Activated T-helper 17 cell treated with anti-CD3 and anti-CD28 coated beads, Interleukin-2, amount 50 U/mL, for 72 hours (primary cell): ENCODE results near the gene COL5A1. TPM values are rescaled to one million over a fixed set of nuclear protein-coding genes. Genes with fewer than 3 reads are reported as not detected.

Source experiments
- ATAC-seq: fragments of 150-1000 bp; cut with Tn5 transposase; replicated peaks from 2 replicates; pipeline ENCODE4 v1.10.0; 2021; ENCODE audit warnings: mild to moderate bottlenecking, moderate library complexity
- H3K27ac Mint-ChIP-seq: one replicate; pipeline ENCODE4 v1.8.0; 2022; ENCODE audit warnings: mixed read lengths
- H3K27me3 Mint-ChIP-seq: one replicate; pipeline ENCODE4 v1.8.0; 2022; ENCODE audit warnings: mixed read lengths
- H3K36me3 Mint-ChIP-seq: one replicate; pipeline ENCODE4 v1.8.0; 2022; ENCODE audit warnings: low read depth, mild to moderate bottlenecking, mixed read lengths
- H3K4me1 Mint-ChIP-seq: one replicate; pipeline ENCODE4 v1.8.0; 2022; ENCODE audit warnings: mixed read lengths
- H3K4me3 Mint-ChIP-seq: one replicate; pipeline ENCODE4 v1.8.0; 2022; ENCODE audit warnings: mild to moderate bottlenecking, mixed read lengths
- H3K9me3 Mint-ChIP-seq: one replicate; pipeline ENCODE4 v1.8.0; 2022; ENCODE audit warnings: mixed read lengths
- total RNA-seq, 2 donors: library from RNA; stranded (reverse); gene quantifications; one replicate each; pipeline ENCODE4 v1.2.3, GENCODE V29; 2022

Gene COL5A1
- total RNA-seq, 2 donors from 2014 or later, result 0.50 to 1.3 TPM

- Mint-ChIP-seq H3K36me3 (no peaks in the 10 kb centered on the region), H3K4me3 (no peak overlapping the region), H3K4me1 (no peaks in the 10 kb centered on the region), H3K27ac (no peak overlapping the region), H3K9me3 (no peaks in the 10 kb centered on the region), H3K27me3 (no peaks in the 10 kb centered on the region)
- ATAC-seq, result no peak
These were observed 13.9 kb upstream of the COL5A1 start for GRCh38 chr9:134627417-134628353.

DNA sequence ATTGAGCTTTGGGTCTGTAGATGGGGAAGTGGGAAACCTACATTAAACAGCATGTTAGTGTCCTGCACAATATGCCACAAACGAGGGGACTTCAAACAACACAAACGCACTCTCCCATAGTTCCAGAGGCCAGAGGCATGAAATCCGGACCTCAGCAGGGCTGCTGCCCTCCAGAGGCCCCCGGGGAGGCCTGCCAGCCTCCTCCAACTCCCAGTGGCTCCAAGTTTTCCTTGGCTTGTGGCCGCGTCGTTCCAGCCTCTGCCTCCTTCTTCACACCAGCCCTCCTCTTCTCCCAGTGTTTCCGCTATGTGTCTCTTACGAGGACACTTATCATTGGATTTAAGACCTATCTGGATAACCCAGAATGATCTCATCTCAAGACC is 13.3 kb upstream of the COL5A1 start:
- Mint-ChIP-seq H3K27me3 (no peaks in the 10 kb centered on the region), H3K27ac (no peak overlapping the region), H3K4me1 (no peaks in the 10 kb centered on the region), H3K36me3 (no peaks in the 10 kb centered on the region), H3K4me3 (no peak overlapping the region), H3K9me3 (no peaks in the 10 kb centered on the region)
- ATAC-seq, result no peak

DNA sequence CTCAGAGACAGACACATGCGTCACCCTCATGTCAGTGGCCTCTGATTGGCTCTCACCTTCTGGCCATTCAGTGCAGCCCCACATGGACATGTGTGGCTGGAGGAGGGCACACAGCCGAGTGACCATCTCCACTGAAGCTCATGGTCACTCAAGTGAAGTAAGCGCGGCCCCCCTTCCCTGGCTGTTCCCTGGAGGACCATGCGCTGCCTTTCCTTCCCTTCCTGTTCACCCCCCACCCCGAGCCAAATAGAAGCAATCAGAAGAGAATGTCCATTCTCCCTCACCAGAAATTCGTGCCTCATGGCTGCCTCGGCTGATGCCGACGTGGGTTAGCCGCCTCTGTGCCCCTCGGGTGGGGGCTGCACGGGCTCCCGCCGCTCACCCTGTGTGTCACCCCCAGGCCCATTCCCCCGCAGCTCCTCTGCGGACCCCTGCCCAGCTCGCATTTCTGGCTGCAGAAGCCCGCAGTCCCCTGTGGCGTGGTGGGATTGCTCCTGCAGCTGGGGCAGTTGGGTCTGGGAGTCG is 12.5 kb upstream of the COL5A1 start:
- Mint-ChIP-seq H3K4me1 (no peaks in the 10 kb centered on the region), H3K36me3 (no peaks in the 10 kb centered on the region), H3K27me3 (no peaks in the 10 kb centered on the region), H3K27ac (no peak overlapping the region), H3K9me3 (no peaks in the 10 kb centered on the region), H3K4me3 (no peak overlapping the region)
- no peak for ATAC-seq

- H3K4me1 Mint-ChIP-seq, result no peaks in the 10 kb centered on the region
- no peaks in the 10 kb centered on the region for H3K36me3 Mint-ChIP-seq
- no peak overlapping the region for H3K4me3 Mint-ChIP-seq
- no peak for ATAC-seq
- no peaks in the 10 kb centered on the region for H3K9me3 Mint-ChIP-seq
- H3K27me3 Mint-ChIP-seq, result no peaks in the 10 kb centered on the region
- no peak overlapping the region for H3K27ac Mint-ChIP-seq
These were observed 11.8 kb upstream of the COL5A1 start for GRCh38 chr9:134629586-134630392.

DNA sequence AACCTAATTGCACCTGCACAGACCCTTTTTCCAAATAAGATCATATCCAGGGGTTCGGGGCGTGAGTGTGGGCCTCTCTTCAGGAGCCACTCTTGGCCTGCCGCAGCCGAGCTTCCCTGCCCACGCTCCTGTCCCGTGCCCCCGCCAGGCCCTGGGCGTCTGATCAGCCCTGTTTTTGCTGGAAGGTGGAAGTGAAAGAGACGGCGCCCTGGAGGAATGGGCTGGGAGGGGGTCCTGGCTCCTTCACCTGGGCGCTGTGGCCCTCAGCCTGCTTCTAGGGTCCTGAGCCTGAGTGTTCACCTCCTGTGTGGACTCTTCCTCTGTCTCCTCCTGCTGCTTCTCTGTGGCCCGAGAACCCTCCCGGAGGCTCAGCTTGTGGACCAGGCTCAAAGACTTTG is 11.2 kb upstream of the COL5A1 start:
- no peaks in the 10 kb centered on the region for H3K9me3 Mint-ChIP-seq
- H3K27me3 Mint-ChIP-seq, result no peaks in the 10 kb centered on the region
- H3K4me1 Mint-ChIP-seq, result no peaks in the 10 kb centered on the region
- H3K36me3 Mint-ChIP-seq, result no peaks in the 10 kb centered on the region
- ATAC-seq, result no peak
- H3K4me3 Mint-ChIP-seq, result no peak overlapping the region
- H3K27ac Mint-ChIP-seq, result no peak overlapping the region

- no peak overlapping the region for H3K4me3 Mint-ChIP-seq
- H3K27ac Mint-ChIP-seq, result no peak overlapping the region
- no peaks in the 10 kb centered on the region for H3K27me3 Mint-ChIP-seq
- no peak for ATAC-seq
- H3K9me3 Mint-ChIP-seq, result no peaks in the 10 kb centered on the region
- H3K36me3 Mint-ChIP-seq, result no peaks in the 10 kb centered on the region
- no peaks in the 10 kb centered on the region for H3K4me1 Mint-ChIP-seq
These were observed 10.7 kb upstream of the COL5A1 start for GRCh38 chr9:134630861-134631260.

DNA sequence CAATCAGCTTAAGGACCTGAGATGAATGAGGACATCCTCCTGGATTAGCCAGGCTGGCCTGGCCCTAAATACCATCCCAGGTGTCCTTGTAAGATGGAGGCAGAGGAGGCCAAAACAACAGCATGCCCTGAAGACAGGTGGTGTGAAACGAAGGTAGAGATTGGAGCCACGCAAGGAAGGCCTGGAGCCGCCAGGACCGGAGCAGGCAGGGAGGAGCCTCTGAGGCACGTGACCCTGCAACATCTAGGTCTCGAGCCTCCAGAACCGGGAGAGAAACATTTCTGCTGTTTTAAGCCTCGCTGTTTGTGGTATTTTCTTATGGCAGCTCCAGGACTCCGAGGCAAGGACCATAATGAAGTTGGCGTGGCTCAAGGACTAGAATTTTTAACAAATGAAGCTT is 9.7 kb upstream of the COL5A1 start:
- H3K27ac Mint-ChIP-seq, result no peak overlapping the region
- no peak for ATAC-seq

GRCh38 chr9:134632329-134632728 is 9.3 kb upstream of the COL5A1 start:
- Mint-ChIP-seq H3K4me3 (no peak overlapping the region), H3K4me1 (no peaks in the 10 kb centered on the region), H3K27ac (no peak overlapping the region), H3K27me3 (peaks cover 3% of the 10 kb centered on the region), H3K36me3 (no peaks in the 10 kb centered on the region), H3K9me3 (no peaks in the 10 kb centered on the region)
- no peak for ATAC-seq

More for the DNA sequence above, 9.7 kb upstream of the COL5A1 start:
- H3K4me3 Mint-ChIP-seq, result no peak overlapping the region
- H3K27me3 Mint-ChIP-seq, result peaks cover 3% of the 10 kb centered on the region
- H3K9me3 Mint-ChIP-seq, result no peaks in the 10 kb centered on the region
- no peaks in the 10 kb centered on the region for H3K36me3 Mint-ChIP-seq
- no peaks in the 10 kb centered on the region for H3K4me1 Mint-ChIP-seq

DNA sequence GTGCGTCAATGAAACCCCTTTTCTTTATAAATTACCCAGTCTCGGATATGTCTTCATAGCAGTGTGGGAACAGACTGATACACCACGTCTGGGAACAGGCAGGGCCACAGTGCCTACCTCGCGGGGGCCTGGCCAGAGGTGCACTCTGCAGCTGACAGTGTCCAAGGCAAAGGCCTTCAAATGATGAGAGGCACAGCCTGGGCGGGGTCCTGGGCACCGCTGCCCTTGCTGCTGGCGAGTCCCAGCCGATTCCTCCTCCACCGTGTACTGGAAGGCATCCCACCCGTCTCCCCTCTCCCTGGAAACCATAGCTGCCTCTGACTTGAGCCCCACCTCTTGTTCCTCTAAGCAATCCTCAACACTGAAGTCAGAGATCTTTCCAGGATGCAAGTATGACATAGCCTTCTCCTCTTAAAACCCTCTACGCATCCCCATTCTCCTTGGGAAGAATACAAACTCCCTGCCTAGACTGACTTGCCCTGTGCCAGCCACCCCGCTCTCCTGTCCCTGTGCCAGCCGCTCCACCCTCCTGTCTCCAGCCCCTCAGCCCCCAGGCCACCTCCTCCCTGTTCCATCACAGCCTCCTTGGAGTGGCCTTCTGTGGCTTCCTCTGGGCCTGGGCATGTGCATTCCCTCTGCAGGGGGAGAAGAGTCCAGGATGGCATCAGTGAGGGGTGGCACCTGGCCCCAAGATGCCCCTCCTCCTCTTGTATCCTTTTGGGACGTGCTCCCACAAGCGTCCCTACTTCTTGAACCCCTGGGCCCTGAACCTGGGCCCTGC is 8.1 kb upstream of the COL5A1 start:
- Mint-ChIP-seq H3K9me3 (no peaks in the 10 kb centered on the region), H3K4me3 (no peak overlapping the region), H3K27ac (no peak overlapping the region), H3K4me1 (no peaks in the 10 kb centered on the region), H3K27me3 (peaks cover 3% of the 10 kb centered on the region), H3K36me3 (no peaks in the 10 kb centered on the region)
- ATAC-seq, result no peak

GRCh38 chr9:134634176-134634575 is 7.4 kb upstream of the COL5A1 start:
- Mint-ChIP-seq H3K27ac (no peak overlapping the region), H3K36me3 (no peaks in the 10 kb centered on the region), H3K4me3 (no peak overlapping the region), H3K4me1 (no peaks in the 10 kb centered on the region), H3K9me3 (no peaks in the 10 kb centered on the region), H3K27me3 (peaks cover 3% of the 10 kb centered on the region)
- no peak for ATAC-seq

GRCh38 chr9:134634667-134635230 is 6.9 kb upstream of the COL5A1 start:
- Mint-ChIP-seq H3K27ac (no peak overlapping the region), H3K27me3 (peaks cover 3% of the 10 kb centered on the region)
- ATAC-seq, result no peak

DNA sequence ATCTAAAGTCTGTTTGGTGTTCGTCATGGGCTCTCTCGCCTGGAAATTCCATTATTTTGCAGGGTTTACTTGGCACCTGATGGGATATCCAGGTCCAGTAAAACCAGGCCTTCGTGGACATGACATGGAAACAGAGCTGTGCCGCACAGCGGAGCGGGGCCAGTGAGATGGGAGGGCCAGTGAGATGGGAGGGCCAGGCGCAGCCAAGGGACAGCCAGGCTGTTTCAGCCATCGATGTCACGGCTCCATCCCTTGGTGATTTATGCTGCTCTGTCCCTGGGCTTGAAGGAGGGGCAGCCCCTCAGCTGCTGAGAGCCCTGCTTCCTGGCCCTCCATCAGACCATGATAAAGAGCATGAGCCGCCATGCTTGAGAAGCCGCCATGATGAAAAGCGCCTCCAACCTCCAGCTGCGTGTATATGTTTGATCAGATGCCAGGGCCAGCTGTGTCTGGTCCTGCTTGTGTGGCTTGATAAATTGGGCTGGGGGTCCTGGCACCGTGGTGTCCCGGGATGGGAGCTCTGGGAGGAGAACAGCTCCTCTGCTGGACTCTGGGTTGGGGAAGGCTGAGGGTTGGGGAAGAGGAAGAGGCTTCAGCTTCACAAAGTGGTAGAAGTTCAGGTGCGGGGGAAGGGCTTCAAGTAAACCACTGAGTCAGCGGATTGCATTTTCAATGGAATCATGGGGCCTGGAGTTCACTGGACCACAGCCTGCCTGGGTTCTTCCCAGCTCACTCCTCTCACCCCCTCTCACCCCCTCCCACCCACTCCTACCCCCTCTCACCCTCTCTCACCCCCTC is 6.1 kb upstream of the COL5A1 start:
- Mint-ChIP-seq H3K4me1 (no peaks in the 10 kb centered on the region), H3K4me3 (no peak overlapping the region), H3K36me3 (no peaks in the 10 kb centered on the region), H3K27me3 (peaks cover 8% of the 10 kb centered on the region), H3K9me3 (no peaks in the 10 kb centered on the region), H3K27ac (no peak overlapping the region)
- ATAC-seq, result no peak

More at GRCh38 chr9:134634667-134635230, 6.9 kb upstream of the COL5A1 start:
- Mint-ChIP-seq H3K9me3 (no peaks in the 10 kb centered on the region), H3K36me3 (no peaks in the 10 kb centered on the region), H3K4me3 (no peak overlapping the region), H3K4me1 (no peaks in the 10 kb centered on the region)

DNA sequence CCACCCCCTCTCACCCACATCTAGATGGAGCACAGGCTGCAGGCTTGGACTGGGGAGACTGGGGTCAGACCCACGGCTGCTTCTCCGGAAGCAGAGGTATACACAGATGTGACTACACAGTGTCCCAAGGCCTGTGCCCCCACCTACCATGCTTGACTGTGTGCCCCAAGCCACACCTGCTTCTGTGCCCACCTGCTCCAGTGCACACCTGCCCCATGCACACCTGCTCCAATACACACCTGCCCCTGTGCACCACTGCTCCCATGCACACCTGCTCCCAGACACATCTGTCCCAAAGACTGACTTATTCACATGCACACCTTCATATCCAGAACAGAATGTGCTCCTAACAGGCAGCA is 5.5 kb upstream of the COL5A1 start:
- no peaks in the 10 kb centered on the region for H3K9me3 Mint-ChIP-seq
- H3K4me1 Mint-ChIP-seq, result no peaks in the 10 kb centered on the region
- no peak overlapping the region for H3K27ac Mint-ChIP-seq
- H3K4me3 Mint-ChIP-seq, result no peak overlapping the region
- peaks cover 8% of the 10 kb centered on the region for H3K27me3 Mint-ChIP-seq
- no peak for ATAC-seq
- no peaks in the 10 kb centered on the region for H3K36me3 Mint-ChIP-seq
